Muscle layer of duodenum (tissue), 2 donors: ENCODE data around the gene PIAS1.
"Not testable (repeated sequence)": the region's sequence is repeated elsewhere in the genome, so short reads cannot be mapped to it uniquely, and the experiment has no call there.

Experiments used
- H3K27ac ChIP-seq: one replicate; pipeline ENCODE4 v1.7.0; 2013; ENCODE audit warnings: mild to moderate bottlenecking, low read length
- H3K27me3 ChIP-seq: one replicate; pipeline ENCODE4 v1.7.0; 2013; ENCODE audit warnings: low read depth, mild to moderate bottlenecking, control low read depth, low read length
- H3K36me3 ChIP-seq, 2 donors: one replicate each; pipeline ENCODE4 v1.7.0; 2013; ENCODE audit warnings: low read length in 2 of 2, control low read depth in 1 of 2, mild to moderate bottlenecking in 1 of 2; ENCODE audit not compliant: insufficient read depth in 2 of 2, control insufficient read depth in 1 of 2
- H3K4me1 ChIP-seq, 2 donors: one replicate each; pipeline ENCODE4 v1.7.0; 2013; ENCODE audit warnings: low read length in 2 of 2, mild to moderate bottlenecking in 2 of 2, control low read depth in 1 of 2, moderate library complexity in 1 of 2; ENCODE audit not compliant: insufficient read depth in 2 of 2, control insufficient read depth in 1 of 2
- H3K4me3 ChIP-seq, 2 donors: one replicate each; pipeline ENCODE4 v1.7.0; 2013; ENCODE audit warnings: low read length in 2 of 2, low read depth in 1 of 2, mild to moderate bottlenecking in 1 of 2
- H3K9me3 ChIP-seq, 2 donors: one replicate each; pipeline ENCODE4 v1.7.0; 2013; ENCODE audit warnings: low read length in 2 of 2, control low read depth in 1 of 2, mild to moderate bottlenecking in 1 of 2; ENCODE audit not compliant: control insufficient read depth in 1 of 2
- donor health status: healthy.

PIAS1 gene

DNA sequence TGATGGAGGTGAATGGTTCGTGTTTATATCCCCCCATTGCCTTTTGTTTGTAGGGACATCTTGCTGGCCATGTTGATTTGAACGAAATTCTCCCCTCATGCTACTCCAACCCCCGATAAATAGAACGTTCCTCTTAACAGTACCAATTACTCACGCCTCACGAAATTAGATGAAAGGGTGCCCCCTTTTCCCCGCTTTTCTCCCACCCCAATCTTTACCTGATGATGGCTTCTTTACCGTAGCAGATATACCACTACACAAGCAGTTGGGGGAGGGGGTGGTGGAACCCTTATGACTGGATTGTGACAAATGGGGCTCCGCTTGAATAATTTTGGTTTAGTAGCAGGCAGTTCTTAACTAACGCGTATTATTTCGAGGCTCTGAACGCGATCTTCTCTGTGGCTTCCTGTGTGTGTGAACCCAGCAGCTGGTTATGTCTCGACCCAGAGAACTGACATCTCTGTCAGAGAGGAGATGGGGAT lies 1.1 kb downstream of the PIAS1 start:
- peaks cover 12 to 34% of the 10 kb centered on the region in 2 donors for H3K4me1 ChIP-seq
- H3K9me3 ChIP-seq: no peaks in the 10 kb centered on the region

DNA sequence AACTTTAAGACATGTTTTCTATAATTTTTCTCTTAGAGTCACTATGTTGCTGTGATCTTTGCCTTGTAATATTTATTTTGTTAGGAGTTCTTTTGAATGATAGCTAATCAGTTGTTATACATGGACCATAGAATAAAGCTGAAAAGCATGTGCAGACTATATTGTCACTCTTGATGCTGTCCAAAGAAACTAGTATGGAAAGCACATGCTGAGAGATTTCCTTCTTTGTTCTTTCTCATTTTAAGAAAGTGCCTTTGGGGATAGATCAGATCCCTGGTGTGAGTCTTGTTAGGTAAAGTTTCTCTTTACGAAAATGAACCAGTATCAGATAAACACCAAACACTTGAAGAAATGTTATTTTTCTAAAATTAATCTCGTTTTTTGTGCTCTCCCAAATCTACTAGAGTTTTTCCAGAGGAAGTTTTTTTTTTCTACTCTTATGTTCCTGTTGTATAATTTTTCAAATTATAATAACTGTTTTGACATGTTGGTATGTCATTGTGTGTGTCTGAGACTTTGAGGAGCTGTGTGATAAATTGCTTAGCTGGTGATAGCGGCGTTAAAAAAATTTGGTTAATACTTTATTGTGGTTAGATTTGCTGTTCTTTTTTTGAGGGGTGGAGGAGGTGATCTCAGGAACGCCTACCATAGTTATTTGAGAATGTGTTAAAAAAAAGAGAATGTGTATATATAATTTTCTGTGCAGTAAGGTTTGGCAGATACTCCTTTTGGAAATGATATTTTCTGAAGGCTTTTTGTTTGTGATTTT lies 2.2 kb downstream of the PIAS1 start:
- Histone ChIP-seq H3K27me3 (no peaks in the 10 kb centered on the region), H3K9me3 (no peaks in the 10 kb centered on the region), H3K4me1 (peaks cover 12 to 34% of the 10 kb centered on the region in 2 donors), H3K4me3 (peak overlapping the region; percentile 98), H3K27ac (no peak overlapping the region), H3K36me3 (no peaks in the 10 kb centered on the region)

More for the DNA sequence above, 1.1 kb downstream of the PIAS1 start:
- Histone ChIP-seq H3K36me3 (no peaks in the 10 kb centered on the region), H3K4me3 (peak overlapping the region; percentile 98), H3K27ac (peak overlapping the region; percentile 82), H3K27me3 (no peaks in the 10 kb centered on the region)

DNA sequence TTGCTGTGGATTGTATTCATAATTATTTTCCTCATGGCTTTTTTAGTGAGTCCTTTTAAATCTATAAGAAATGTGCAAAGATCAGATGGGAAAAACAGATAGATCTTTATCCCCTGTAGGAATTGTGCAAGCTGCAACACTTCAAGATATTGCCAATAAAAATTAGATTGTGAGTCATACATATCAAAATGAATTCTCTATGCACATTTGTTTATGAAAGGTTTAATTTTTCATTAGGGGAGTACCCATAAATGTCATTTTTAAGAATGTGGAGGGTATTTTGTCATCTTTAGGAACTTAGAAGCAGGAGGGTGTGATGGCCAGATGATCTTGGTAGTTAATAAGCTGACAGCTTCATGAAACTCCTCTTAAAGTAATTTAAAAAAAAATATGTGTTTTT lies 2.9 kb downstream of the PIAS1 start:
- Histone ChIP-seq H3K4me1 (peaks cover 12 to 34% of the 10 kb centered on the region in 2 donors), H3K27ac (no peak overlapping the region), H3K4me3 (no peak overlapping the region)

DNA sequence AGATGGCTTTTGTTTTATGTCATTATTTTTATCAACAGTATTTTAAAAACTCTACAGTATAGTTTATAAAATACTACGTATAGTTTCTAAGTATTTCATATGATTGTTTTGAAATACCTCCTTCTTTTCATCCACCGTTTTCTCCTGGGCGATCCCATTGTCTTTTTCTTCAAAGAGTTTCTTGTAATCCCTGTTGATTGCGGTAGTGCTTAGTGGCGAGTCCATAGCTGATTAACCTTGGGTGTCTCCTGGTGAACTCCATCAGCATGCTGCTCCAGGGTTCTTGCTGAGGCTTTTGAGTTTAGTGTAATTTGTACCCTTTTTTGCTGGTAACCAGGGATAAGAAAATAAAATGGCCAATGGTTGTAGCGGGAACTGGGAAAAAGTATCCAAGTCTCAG lies 3.6 kb downstream of the PIAS1 start:
- no peak overlapping the region for H3K4me3 ChIP-seq
- peaks cover 12 to 34% of the 10 kb centered on the region in 2 donors for H3K4me1 ChIP-seq

More for the DNA sequence above, 2.9 kb downstream of the PIAS1 start:
- no peaks in the 10 kb centered on the region for H3K36me3 ChIP-seq
- no peaks in the 10 kb centered on the region for H3K27me3 ChIP-seq
- H3K9me3 ChIP-seq: no peaks in the 10 kb centered on the region

DNA sequence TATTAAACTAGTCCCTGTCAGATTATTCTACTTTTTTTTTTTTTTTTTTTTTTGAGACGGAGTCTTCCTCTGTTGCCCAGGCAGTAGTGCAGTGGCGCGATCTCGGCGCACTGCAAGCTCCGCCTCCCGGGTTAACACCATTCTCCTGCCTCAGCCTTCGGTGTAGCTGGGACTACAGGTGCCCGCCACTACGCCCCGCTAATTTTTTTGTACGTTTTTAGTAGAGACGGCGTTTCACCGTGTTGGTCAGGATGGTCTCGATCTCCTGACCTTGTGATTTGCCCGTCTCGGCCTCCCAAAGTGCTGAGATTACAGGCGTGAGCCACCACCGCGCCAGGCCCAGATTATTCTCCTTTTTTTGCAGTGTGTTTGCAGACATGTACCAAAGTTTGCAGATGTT lies 4.9 kb downstream of the PIAS1 start:
- H3K4me3 ChIP-seq, H3K36me3 ChIP-seq, H3K27ac ChIP-seq, H3K27me3 ChIP-seq, H3K9me3 ChIP-seq: not testable (repeated sequence)
- peaks cover 7 to 37% of the 10 kb centered on the region in 2 donors for H3K4me1 ChIP-seq

More for the DNA sequence above, 3.6 kb downstream of the PIAS1 start:
- Histone ChIP-seq H3K9me3 (no peaks in the 10 kb centered on the region), H3K36me3 (no peaks in the 10 kb centered on the region), H3K27ac (no peak overlapping the region), H3K27me3 (no peaks in the 10 kb centered on the region)

DNA sequence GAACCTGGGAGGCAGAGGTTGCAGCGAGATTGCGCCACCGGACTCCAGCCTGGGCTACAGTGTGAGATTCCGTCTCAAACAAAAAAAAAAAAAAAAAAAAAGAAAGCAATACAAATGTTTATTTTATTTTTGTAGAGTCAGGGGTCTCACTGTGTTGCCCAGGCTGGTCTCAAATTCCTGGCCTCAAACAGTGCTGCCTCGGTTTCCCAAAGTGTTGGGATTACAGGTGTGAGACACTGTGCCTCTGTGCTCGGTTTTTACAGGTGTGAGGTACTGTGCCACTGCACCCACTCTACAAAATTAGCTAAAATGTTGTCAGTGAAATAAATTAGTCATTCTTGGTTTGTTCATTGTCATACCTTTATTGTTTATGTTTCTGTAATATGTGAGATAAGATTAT lies 5.5 kb downstream of the PIAS1 start:
- no peak overlapping the region for H3K4me3 ChIP-seq
- no peaks in the 10 kb centered on the region for H3K27me3 ChIP-seq
- peaks cover 7 to 39% of the 10 kb centered on the region in 2 donors for H3K4me1 ChIP-seq
- no peaks in the 10 kb centered on the region for H3K36me3 ChIP-seq
- no peaks in the 10 kb centered on the region for H3K9me3 ChIP-seq
- no peak overlapping the region for H3K27ac ChIP-seq

DNA sequence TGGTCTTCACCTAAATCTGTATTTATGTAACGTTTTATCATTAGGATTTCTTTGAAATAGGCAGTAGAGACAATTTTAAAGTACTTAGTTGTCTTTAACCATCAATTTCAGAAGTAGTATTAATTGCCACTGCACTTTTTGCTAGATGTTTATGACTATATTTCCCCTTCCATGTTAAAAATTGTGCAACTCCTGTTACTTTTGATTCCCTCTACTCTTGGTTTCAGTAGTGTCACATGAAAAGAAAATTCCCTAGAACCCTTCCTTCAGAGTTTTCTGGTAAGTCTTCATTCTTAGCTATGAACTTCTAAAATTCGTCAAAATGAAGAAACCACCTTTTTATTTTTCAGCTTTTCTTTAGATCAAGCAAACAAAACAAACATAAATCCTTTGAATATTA lies 7.1 kb downstream of the PIAS1 start:
- Histone ChIP-seq H3K9me3 (no peaks in the 10 kb centered on the region), H3K36me3 (no peaks in the 10 kb centered on the region), H3K27ac (no peak overlapping the region), H3K4me1 (peaks cover 7 to 33% of the 10 kb centered on the region in 2 donors), H3K4me3 (no peak overlapping the region), H3K27me3 (no peaks in the 10 kb centered on the region)

DNA sequence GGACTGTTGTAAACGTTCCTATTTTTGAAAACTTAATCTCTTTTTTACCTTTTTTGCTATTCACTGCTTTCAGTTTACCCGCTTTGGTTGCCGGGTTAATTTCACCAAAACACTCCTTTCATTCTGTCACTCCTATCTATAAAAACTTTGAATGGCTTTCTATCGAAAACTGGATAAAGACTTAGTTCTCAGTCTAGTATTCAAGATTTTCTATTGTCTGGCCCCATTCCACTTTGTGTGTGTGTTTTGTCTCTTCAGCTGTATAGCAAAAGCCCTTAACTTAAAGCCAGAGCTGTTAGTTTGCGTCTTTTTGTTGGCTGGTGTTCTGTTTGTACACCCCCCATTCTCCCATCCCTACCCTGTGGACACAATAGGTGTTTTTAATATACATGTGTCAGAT lies 7.5 kb downstream of the PIAS1 start:
- no peak overlapping the region for H3K4me3 ChIP-seq
- H3K27me3 ChIP-seq: no peaks in the 10 kb centered on the region
- no peak overlapping the region for H3K27ac ChIP-seq
- no peaks in the 10 kb centered on the region for H3K36me3 ChIP-seq
- no peaks in the 10 kb centered on the region for H3K9me3 ChIP-seq
- peaks cover 7 to 29% of the 10 kb centered on the region in 2 donors for H3K4me1 ChIP-seq

DNA sequence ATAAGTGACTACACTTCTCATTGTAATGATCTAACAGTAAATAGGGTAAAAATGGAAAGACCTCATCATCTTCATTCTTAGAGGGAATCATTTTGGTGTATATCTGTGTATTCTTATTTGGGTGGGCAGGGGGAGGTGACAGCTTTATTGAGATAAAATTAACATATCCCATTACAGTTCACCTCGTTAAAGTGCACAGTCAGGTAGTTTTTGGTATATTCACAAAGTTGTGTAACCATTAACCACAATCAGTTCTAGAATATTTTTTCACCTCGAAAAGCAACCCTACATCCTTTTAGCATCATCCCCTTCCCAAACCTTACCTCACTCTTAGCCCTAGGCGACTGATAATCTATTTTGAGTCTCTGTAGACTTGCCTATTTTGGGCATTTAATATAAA lies 8.1 kb downstream of the PIAS1 start:
- no peak overlapping the region for H3K4me3 ChIP-seq
- peaks cover 0 to 3% of the 10 kb centered on the region in 2 donors for H3K36me3 ChIP-seq
- peaks cover 7 to 28% of the 10 kb centered on the region in 2 donors for H3K4me1 ChIP-seq
- no peaks in the 10 kb centered on the region for H3K27me3 ChIP-seq
- no peak overlapping the region for H3K27ac ChIP-seq
- no peaks in the 10 kb centered on the region for H3K9me3 ChIP-seq

DNA sequence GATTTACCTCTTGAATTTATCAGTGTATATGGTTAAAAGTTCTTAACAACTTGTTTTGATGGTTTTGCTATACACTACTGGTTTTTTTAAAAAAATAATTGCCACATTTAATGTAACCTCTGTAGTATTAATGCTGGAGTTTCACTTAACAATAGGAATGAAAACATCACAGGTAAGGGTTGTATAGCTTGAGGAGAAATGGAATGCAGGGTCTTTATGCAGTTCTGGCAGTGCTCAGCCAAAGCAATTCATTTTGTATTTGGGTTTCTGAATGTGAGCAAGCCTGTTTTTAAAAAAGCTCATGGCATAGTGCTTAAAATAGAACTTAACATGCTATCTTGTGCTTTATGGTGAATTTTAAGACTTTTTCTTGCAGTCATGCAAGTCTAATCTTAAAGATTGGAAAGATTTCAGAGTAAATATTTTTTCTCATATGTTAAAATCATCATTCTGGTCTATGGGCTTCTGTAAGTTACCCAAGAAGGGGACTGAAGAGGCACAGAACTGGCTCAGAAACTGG lies 8.9 kb downstream of the PIAS1 start:
- Histone ChIP-seq H3K27me3 (no peaks in the 10 kb centered on the region), H3K27ac (no peak overlapping the region), H3K4me1 (peaks cover 0 to 20% of the 10 kb centered on the region in 2 donors), H3K36me3 (peaks cover 0 to 3% of the 10 kb centered on the region in 2 donors), H3K9me3 (no peaks in the 10 kb centered on the region), H3K4me3 (no peak overlapping the region)

DNA sequence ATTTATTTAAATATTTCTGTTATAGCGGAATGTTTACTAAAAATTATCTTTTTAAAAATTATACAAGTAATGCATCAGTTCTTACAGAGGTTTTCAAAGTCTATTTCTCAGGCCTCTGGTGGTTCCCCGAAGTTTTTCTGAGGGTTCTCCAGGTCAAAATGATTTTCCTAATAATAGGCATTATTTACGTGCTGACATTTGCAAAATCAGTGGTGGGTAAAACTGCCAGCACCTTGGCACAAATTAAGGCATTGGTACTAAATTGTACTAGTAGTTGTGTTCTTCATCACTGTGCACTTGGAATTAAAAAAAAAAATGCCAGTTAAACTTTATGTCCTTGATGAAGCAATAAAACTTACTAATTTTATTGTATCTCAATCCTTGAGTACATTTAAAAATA lies 9.5 kb downstream of the PIAS1 start:
- Histone ChIP-seq H3K9me3 (no peaks in the 10 kb centered on the region), H3K36me3 (peaks cover 0 to 3% of the 10 kb centered on the region in 2 donors), H3K4me3 (no peak overlapping the region), H3K4me1 (peaks cover 0 to 15% of the 10 kb centered on the region in 2 donors), H3K27me3 (no peaks in the 10 kb centered on the region), H3K27ac (no peak overlapping the region)
